ENCODE results near the gene TEX2. TPM values are rescaled to one million over a fixed set of nuclear protein-coding genes. Genes with fewer than 3 reads are reported as not detected.

Gene TEX2
- total RNA-seq, 2 experiments from 2014 or later, result 14.0 to 14.5 TPM

GRCh38 chr17:64149196-64149595 is 113.9 kb downstream of the TEX2 start:
- DNase-seq (no peak), ATAC-seq (no peak)
- no peaks in the 10 kb centered on the region for H3K27me3 Mint-ChIP-seq
- intact Hi-C loops (cut with micrococcal nuclease), result loop anchor here (5.0 kb wide), 3 partner anchors 113 to 133 kb away; partner anchors contain the start of gene TEX2
- TF ChIP-seq, protein P1, sequence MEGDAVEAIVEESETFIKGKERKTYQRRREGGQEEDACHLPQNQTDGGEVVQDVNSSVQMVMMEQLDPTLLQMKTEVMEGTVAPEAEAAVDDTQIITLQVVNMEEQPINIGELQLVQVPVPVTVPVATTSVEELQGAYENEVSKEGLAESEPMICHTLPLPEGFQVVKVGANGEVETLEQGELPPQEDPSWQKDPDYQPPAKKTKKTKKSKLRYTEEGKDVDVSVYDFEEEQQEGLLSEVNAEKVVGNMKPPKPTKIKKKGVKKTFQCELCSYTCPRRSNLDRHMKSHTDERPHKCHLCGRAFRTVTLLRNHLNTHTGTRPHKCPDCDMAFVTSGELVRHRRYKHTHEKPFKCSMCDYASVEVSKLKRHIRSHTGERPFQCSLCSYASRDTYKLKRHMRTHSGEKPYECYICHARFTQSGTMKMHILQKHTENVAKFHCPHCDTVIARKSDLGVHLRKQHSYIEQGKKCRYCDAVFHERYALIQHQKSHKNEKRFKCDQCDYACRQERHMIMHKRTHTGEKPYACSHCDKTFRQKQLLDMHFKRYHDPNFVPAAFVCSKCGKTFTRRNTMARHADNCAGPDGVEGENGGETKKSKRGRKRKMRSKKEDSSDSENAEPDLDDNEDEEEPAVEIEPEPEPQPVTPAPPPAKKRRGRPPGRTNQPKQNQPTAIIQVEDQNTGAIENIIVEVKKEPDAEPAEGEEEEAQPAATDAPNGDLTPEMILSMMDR (IDR thresholded peaks at IDR 0.05), result no peak
- peaks cover 14% of the 10 kb centered on the region for H3K36me3 Mint-ChIP-seq (ENCODE audit: low read depth)
- peak overlapping the region; percentile 44 for H3K27ac Mint-ChIP-seq
- POLR2A ChIA-PET, result interaction anchor here (0.6 to 4.9 kb wide), 7 partner anchors 9 to 203 kb away, joined by 3 to 83 read pairs (median 4); partner anchors contain the start of genes ERN1 and TEX2
- no peak overlapping the region for H3K4me3 Mint-ChIP-seq
- CTCF ChIA-PET, result interaction anchor here (0.7 to 8.8 kb wide), 15 partner anchors 11 to 270 kb away, joined by 3 to 62 read pairs (median 7); no protein-coding TSS in a partner anchor
- H3K4me1 Mint-ChIP-seq (ENCODE audit: low read depth), result peaks cover 18% of the 10 kb centered on the region
- no peaks in the 10 kb centered on the region for H3K9me3 Mint-ChIP-seq

DNA sequence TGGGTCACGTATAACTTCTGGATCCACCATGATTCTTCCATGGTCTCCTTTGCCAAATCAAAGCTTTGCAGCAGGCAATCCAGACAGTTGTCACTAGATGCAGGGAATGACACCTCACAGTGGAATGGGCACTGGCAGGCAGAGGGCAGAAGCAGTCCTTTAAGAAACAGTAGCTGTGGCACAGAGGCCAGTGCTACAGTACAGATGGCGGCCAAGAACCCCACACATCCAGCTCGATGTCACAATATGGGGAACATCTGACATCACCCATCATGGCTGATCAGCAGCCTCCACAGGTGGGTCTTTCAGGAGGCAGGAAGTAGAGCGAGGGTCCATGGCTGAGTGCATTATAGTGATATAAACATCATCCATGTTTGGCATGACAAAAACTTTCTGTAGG is 114.4 kb downstream of the TEX2 start:
- POLR2A ChIA-PET, result interaction anchor here (0.7 to 4.9 kb wide), 9 partner anchors 10 to 397 kb away, joined by 3 to 83 read pairs (median 4); partner anchors contain the start of genes ERN1 and TEX2
- DNase-seq (peak; percentile 16), ATAC-seq (no peak)
- TF ChIP-seq, protein P1 (IDR thresholded peaks at IDR 0.05), result no peak
- Mint-ChIP-seq H3K36me3 (ENCODE audit: low read depth) (peaks cover 14% of the 10 kb centered on the region), H3K4me3 (no peak overlapping the region), H3K27ac (no peak overlapping the region), H3K27me3 (no peaks in the 10 kb centered on the region), H3K4me1 (ENCODE audit: low read depth) (peaks cover 18% of the 10 kb centered on the region), H3K9me3 (no peaks in the 10 kb centered on the region)
- intact Hi-C loops (cut with micrococcal nuclease), result loop anchor here (5.0 kb wide), 3 partner anchors 114 to 134 kb away; partner anchors contain the start of gene TEX2
- CTCF ChIA-PET, result interaction anchor here (0.6 to 8.8 kb wide), 16 partner anchors 13 to 271 kb away, joined by 3 to 62 read pairs (median 6); no protein-coding TSS in a partner anchor

- POLR2A ChIA-PET, result interaction anchor here (0.7 to 4.9 kb wide), 20 partner anchors 7 to 397 kb away, joined by 3 to 83 read pairs (median 4); partner anchors contain the start of genes ERN1, ICAM2, POLG2 and TEX2
- CTCF ChIA-PET, result interaction anchor here (0.6 to 8.8 kb wide), 16 partner anchors 13 to 271 kb away, joined by 3 to 62 read pairs (median 6); no protein-coding TSS in a partner anchor
- no peak overlapping the region for H3K4me3 Mint-ChIP-seq
- peaks cover 18% of the 10 kb centered on the region for H3K4me1 Mint-ChIP-seq (ENCODE audit: low read depth)
- TF ChIP-seq, protein P1 (IDR thresholded peaks at IDR 0.05), result no peak
- ATAC-seq (no peak), DNase-seq (no peak)
- no peaks in the 10 kb centered on the region for H3K27me3 Mint-ChIP-seq
- H3K9me3 Mint-ChIP-seq, result no peaks in the 10 kb centered on the region
- peaks cover 12% of the 10 kb centered on the region for H3K36me3 Mint-ChIP-seq (ENCODE audit: low read depth)
- no peak overlapping the region for H3K27ac Mint-ChIP-seq
- intact Hi-C loops (cut with micrococcal nuclease), result loop anchor here (5.0 kb wide), 3 partner anchors 114 to 134 kb away; partner anchors contain the start of gene TEX2
These were observed 114.9 kb downstream of the TEX2 start for GRCh38 chr17:64148017-64148631.

- ATAC-seq (no peak), DNase-seq (peak; percentile 25)
- no peaks in the 10 kb centered on the region for H3K27me3 Mint-ChIP-seq
- peaks cover 4% of the 10 kb centered on the region for H3K36me3 Mint-ChIP-seq (ENCODE audit: low read depth)
- H3K4me1 Mint-ChIP-seq (ENCODE audit: low read depth), result peaks cover 18% of the 10 kb centered on the region
- ChIA-PET POLR2A (interaction anchor here (0.6 to 4.9 kb wide), 38 partner anchors 7 to 358 kb away, joined by 3 to 83 read pairs (median 8); partner anchors contain the start of genes CEP95, DDX5, ERN1 and ICAM2), CTCF (interaction anchor here (1.0 to 8.8 kb wide), 8 partner anchors 14 to 272 kb away, joined by 3 to 62 read pairs (median 10); no protein-coding TSS in a partner anchor)
- H3K4me3 Mint-ChIP-seq, result no peak overlapping the region
- no peaks in the 10 kb centered on the region for H3K9me3 Mint-ChIP-seq
- no peak overlapping the region for H3K27ac Mint-ChIP-seq
- intact Hi-C loops (cut with micrococcal nuclease), result loop anchor here (5.0 kb wide), 3 partner anchors 115 to 135 kb away; partner anchors contain the start of gene TEX2
- TF ChIP-seq, protein P1 (IDR thresholded peaks at IDR 0.05), result no peak
These were observed 115.7 kb downstream of the TEX2 start for GRCh38 chr17:64147110-64148016.
